GM10266 (cell line): ENCODE measurements around the gene CD248.
A peak's percentile ranks its signal among the peaks of the same experiment; 100 is the strongest.
"Not testable (repeated sequence)": the region's sequence is repeated elsewhere in the genome, so short reads cannot be mapped to it uniquely, and the experiment has no call there.

Source experiments
- DNase-seq: peaks from one replicate; pipeline ENCODE4 v3.0.0; 2012; ENCODE audit errors: extremely low spot score
- TF ChIP-seq, protein P1 (sequence below): IDR thresholded peaks from 2 replicates; pipeline ENCODE4 v1.5.1; 2012; ENCODE audit warnings: mild to moderate bottlenecking, low read depth; ENCODE audit not compliant: control insufficient read depth, insufficient read depth; ENCODE audit errors: missing control alignments

CD248 gene

DNA sequence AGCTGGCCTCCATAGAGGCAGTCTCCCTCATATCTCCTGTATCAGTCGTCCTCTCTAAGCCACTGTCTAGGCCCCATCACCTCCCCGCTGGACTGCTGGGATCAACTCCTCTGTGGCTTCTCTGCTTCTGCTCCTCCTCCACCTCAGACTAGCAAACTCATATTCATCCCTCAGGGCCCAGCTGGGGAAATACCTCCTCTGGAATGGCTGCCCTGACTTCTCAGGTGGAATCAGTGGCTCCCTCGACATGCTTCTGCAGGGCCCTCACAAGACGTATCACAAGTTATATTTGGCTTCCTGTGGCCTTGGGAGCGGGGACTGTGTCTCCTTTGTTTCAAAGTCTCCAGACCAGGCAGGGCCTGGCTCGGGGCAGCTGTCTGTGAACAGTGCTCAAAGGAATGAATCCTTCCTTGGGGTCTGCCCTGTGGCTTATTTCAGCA, 44.7 kb upstream of the CD248 start:
- TF ChIP-seq, protein P1, sequence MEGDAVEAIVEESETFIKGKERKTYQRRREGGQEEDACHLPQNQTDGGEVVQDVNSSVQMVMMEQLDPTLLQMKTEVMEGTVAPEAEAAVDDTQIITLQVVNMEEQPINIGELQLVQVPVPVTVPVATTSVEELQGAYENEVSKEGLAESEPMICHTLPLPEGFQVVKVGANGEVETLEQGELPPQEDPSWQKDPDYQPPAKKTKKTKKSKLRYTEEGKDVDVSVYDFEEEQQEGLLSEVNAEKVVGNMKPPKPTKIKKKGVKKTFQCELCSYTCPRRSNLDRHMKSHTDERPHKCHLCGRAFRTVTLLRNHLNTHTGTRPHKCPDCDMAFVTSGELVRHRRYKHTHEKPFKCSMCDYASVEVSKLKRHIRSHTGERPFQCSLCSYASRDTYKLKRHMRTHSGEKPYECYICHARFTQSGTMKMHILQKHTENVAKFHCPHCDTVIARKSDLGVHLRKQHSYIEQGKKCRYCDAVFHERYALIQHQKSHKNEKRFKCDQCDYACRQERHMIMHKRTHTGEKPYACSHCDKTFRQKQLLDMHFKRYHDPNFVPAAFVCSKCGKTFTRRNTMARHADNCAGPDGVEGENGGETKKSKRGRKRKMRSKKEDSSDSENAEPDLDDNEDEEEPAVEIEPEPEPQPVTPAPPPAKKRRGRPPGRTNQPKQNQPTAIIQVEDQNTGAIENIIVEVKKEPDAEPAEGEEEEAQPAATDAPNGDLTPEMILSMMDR: no peak
- no peak for DNase-seq

DNA sequence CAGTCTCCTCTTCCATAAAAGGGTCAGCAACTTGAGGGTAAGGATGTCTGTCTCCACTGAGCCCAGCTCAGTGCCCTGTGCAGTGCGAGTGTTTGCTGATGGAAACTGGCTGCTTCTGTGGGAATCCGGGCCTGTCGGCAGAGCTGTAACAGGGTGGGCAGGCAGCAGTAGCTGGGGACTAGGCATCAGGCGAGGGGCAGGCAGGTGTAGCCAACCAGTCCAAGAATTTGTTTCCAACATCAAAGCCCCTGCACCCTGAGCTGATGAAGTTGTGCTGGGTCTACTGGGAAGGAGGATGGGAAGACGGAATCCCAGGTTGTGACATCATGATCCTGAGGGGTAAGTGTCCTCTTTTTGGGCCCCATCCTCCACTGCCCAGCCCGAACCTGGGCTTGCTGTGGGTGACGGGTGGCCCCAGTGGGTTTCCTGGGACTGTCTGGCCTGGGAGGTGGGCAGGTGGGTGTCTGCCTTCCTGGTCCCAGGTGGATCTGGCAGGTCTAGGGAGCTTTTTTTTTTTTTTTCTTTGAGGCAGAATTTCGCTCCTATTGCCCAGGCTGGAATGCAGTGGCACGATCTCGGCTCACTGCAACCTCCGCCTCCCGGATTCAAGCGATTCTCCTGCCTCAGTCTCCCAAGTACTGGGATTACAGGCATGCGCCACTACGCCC, 43.7 kb upstream of the CD248 start:
- TF ChIP-seq, protein P1: no peak
- DNase-seq: no peak

DNA sequence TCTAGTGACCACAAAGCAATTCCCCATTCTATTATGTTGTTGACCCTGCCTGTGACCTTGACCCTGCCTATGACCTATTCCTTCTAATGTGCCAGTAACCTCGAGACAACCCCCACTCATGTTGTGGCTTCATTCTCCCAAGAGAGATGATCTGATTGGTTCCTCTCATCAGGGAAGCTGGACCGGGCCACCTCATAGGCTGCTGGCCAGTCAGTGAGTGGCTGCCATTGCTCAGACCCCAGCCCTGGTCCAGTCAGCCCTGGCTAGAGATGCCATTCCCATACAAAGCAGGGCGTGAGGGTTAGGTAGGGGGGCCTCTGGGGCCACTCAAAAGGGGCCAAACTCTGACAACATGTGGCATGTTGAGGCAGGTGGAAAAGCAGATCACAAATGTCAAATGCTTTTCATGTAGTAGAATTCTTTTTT, 42.8 kb upstream of the CD248 start:
- DNase-seq: no peak
- TF ChIP-seq, protein P1: no peak

DNA sequence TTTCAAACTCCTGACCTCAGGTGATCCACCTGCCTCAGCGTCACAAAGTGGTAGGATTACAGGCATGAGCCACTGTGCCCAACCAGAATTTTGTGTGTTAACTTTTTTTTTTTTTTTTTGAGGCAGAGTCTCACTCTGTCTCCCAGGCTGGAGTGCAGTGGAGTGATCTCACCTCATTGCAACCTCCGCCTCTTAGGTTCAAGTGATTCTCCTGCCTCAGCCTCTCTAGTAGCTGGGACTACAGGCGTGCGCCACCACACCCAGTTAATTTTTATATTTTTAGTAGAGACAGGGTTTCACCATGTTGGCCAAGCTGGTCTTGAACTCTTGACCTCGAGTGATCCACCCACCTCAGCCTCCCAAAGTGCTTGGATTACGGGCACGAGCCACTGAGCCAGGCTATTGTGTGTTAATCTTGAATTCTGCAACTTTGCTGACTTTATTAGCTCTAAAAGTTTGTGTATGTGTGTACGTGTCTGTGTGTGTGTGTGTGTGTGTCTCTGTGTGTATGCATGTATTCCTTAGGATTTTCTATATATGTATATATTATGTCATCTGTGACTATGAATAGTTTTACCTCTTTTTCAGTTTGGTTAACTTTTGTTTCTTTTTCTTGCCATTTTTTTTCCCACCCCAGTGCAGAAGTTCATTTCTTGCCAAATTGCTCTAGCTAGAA, 33.9 kb upstream of the CD248 start:
- not testable (repeated sequence) for DNase-seq

DNA sequence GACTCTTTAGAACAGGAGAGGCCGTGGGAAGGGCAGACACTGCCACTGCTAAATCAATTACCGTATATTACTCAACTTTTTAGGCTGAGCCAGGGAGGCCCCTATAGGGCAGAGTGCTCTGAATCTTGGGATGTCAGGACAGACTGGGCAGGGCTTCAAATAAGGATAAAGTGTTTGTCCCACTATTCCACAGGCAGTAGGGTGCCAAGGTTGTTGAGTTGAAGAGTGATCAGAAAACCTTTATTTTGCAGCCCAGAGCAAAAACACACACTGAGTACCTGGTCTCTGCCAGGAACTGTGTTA, 32.2 kb upstream of the CD248 start:
- no peak for DNase-seq
- TF ChIP-seq, protein P1: no peak

DNA sequence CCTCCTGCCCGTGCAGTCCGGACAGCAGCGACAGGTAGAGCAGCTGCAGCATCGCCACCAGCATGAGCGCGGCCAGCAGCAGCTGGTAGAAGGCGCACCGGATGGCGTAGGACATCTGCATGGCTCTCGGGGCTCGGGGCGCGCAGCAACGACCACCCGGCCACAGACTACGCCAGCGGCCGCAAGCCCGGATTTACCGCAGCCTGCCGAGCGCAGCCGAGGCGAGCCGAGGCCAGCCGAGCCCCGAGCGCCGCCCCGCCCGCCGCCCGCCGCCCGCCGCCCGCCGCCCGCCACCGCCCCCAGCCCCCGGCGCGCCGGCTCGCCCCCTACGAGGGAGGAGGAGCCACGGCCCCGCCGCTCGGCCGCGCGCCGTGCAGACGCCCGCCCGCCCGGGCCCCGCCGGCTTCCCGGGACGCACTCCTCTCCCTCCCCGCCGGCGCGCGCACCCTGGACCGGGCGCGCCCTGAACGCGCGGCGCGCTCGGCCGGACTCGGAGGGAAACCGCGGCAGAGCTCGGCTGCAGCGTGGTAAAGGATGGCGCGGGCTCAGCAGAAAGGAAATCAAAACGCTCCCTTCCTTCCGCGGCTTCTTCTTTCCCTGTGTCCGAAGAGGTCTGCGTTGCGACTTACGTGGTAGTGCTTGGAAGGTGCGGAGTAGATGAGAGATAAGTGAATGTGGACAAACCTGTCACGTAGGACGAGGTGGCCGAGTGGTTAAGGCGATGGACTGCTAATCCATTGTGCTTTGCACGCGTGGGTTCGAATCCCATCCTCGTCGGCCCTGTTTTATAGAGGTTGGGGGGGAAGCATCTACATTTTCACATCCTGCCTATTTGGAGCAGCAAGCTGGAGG, 30.8 kb upstream of the CD248 start, which contains the start of gene B4GAT1:
TSS of gene B4GAT1 (minus strand) at position 205 of the 852 bp plus-strand sequence. CDS start at position 121, 84 bp downstream.
- DNase-seq: peak; percentile 93
- TF ChIP-seq, protein P1: no peak

DNA sequence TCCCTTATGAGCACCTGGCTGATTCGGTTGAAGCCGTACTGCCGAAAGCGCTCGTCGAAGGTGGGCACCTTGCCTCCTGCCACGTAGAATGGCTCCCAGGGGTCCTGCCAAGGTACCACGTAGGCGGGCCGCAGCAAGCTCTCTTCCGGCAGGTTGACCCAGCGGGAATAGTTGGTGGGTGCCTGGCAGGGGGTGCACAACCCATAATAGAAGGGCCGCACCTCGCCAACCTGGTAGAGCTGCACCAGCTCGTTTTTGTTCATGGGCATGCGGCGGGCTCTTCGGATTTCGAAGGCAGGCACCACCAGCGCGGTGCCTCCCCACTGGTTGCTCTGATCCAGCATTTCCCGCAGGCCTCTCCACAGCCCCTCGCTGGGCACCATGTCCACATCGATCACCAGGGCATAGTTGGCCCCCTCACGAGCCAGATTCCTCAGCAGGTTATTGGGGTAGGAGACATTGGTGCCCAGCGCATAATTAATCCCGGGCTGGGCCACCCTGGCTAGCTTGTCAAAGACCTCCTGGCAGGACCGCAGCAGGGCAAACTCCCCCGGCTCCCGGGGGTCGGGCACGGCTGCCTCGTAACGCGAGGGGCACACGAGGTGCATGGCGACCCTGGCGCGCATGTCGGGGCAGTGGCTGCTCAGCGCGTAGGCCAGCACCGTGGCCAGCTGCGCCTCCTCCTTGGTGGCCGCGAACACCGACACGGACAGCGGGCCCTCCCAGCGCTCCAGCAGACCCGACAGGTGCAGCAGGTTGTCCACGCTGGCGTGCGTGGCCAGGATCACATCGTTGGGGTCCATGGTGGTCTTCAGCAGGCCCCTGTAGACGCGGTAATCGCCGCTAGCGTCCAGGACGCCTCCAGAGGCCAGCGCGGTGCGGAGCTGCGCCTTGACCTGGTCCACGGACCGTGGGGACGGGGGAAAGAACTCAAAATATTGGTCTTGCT, 29.9 kb upstream of the CD248 start:
- TF ChIP-seq, protein P1: no peak
- DNase-seq: no peak
